GM18505 (cell line): ENCODE results near the gene PRRX2.
"Not testable (repeated sequence)": the region's sequence is repeated elsewhere in the genome, so short reads cannot be mapped to it uniquely, and the experiment has no call there.

ENCODE experiments used
- ATAC-seq: cut with Tn5 transposase; IDR thresholded peaks from one replicate; pipeline ENCODE4 v1.9.1; 2021; ENCODE audit not compliant: unreplicated experiment
- POLR2A ChIP-seq: IDR thresholded peaks from 4 replicates; pipeline ENCODE4 v1.6.1; 2011; ENCODE audit warnings: borderline replicate concordance; ENCODE audit not compliant: insufficient read depth, insufficient read length; ENCODE audit errors: extremely low read depth

PRRX2 gene

GRCh38 chr9:129740174-129740573 is 74.7 kb downstream of the PRRX2 start:
- no peak for TF ChIP-seq POLR2A
- ATAC-seq, result no peak

- no peak for TF ChIP-seq POLR2A
- ATAC-seq, result no peak
These were observed 75.4 kb downstream of the PRRX2 start for GRCh38 chr9:129740666-129741464.

DNA sequence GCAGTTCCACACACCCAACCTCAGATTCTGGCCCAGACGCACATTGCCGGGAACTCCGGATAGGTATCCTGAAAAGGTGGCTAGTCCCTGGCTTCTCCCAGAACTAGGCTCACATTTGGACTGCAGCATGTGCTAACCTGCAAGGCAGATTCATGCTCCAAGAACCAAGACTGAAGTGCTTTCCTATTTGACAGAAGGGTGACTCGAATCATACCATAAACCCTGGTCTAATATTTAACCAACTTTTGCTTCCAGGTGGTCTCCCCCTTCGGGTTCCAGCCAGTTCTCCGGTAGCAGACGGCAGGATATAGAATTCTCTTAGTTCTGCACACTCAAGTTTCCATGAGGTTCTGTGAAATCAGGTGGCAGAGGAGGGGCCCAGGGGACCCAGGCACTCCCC is 79.8 kb downstream of the PRRX2 start:
- no peak for TF ChIP-seq POLR2A
- no peak for ATAC-seq

GRCh38 chr9:129746092-129746777 is 80.8 kb downstream of the PRRX2 start:
- no peak for TF ChIP-seq POLR2A
- ATAC-seq, result no peak

DNA sequence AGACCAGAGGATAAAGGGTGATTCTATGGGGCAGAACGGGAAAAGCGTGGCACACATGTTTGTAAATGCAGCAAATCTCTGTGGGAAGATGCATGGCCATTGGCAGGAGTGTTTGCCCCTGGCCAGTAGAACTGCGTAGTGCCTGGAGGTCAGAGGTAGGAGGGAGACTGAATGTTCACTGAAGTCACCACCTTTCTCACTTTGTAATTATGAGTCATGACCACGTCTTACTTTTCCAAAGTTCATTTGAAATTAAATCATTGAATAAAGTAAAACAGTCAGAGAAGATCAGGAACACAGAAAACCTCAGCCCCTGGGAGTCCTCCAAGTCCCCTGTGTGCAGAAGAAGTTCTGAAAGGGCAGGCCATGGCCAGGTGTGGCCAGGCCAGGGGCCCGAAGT is 82.8 kb downstream of the PRRX2 start:
- ATAC-seq, result no peak
- TF ChIP-seq POLR2A, result no peak

- not testable (repeated sequence) for ATAC-seq
These were observed 83.6 kb downstream of the PRRX2 start for GRCh38 chr9:129749052-129749451.

- no peak for ATAC-seq
- TF ChIP-seq POLR2A, result no peak
These were observed 84.1 kb downstream of the PRRX2 start for GRCh38 chr9:129749575-129749974.

GRCh38 chr9:129750013-129750638 is 84.7 kb downstream of the PRRX2 start:
- no peak for TF ChIP-seq POLR2A

DNA sequence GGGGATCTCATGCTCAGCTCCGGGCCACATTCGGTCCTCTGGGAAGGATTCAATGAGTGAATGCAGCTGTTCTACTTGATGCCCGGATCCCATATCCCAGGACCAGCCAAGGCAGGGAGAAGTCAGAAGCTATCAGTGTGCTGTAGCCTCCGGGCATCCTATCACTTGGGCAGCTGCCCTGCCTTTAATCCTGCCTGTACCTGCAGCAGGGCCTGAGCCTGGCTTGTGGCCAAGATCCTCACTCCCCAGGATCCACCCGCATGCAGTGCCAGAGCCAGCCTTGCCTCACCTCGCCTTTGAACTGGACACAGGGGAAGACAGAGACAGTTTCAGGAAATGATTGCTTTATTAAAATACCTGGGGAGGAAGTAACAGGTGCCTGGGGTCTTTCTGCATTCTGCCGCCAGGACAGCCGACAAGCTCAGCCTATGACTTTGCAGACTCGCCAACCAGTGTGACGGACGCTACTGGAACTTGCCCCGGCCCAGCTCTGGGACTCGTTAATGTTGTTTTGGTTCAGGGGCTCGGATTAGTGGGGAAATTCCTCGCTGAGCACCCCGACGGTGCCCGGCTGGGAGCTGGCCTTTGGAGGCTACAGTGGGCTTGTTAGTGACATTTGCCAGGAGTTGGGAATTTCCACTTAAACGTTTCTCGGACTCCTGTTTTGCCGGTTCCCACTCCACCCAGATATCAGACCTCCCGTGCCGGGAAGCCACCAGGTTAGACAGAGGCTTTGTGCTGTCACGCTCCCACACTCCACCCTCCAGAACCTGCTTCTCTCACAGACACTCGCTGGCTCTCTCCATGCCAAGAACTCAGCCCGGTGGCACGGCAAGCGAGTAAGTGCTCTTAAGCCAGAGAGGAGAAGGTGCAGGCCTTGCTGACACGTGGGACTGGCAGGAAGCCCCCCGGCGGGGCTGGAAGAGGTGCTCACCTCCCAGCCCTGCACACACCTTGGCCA is 86.7 kb downstream of the PRRX2 start:
- ATAC-seq, result no peak
- no peak for TF ChIP-seq POLR2A

More at GRCh38 chr9:129750013-129750638, 84.7 kb downstream of the PRRX2 start:
- ATAC-seq, result no peak

GRCh38 chr9:129752900-129753729 is 87.7 kb downstream of the PRRX2 start, which contains the start of gene PTGES:
Gene PTGES, minus strand, starts transcription at chr9:129753042. Its CDS starts 30 bp downstream, at chr9:129753012.
- no peak for ATAC-seq
- no peak for TF ChIP-seq POLR2A

GRCh38 chr9:129755151-129755550 is 89.7 kb downstream of the PRRX2 start:
- TF ChIP-seq POLR2A, result no peak
- ATAC-seq, result no peak

DNA sequence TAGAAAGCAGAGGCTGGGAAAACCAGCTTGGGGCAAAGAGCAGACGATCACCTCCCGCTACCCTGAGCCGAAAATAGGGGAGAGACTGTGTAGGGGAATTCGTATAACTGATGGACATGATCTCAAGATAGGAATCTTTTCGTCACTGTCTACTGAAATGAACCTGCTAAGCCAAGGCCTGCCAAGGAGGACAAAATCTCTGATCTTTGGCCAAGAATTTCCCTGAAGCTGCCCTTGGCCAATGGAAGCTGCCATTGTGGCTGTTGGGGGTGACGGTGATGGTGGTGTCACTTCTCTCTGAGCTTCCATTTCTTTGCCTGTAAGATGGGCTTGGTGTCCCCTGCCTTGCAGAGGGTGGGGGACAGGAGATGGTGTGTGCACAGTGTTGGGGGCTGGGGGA is 90.7 kb downstream of the PRRX2 start:
- no peak for TF ChIP-seq POLR2A
- ATAC-seq, result no peak
